HUDEP-2 (cell line): ENCODE measurements around the gene LRRC46.

Experiments
- DNase-seq, 76 experiments: peaks; one replicate each; lab custom pipeline; 2025; ENCODE audit not compliant: unreplicated experiment in 76 of 76; lab: John Stamatoyannopoulos, UW

LRRC46 gene

DNA sequence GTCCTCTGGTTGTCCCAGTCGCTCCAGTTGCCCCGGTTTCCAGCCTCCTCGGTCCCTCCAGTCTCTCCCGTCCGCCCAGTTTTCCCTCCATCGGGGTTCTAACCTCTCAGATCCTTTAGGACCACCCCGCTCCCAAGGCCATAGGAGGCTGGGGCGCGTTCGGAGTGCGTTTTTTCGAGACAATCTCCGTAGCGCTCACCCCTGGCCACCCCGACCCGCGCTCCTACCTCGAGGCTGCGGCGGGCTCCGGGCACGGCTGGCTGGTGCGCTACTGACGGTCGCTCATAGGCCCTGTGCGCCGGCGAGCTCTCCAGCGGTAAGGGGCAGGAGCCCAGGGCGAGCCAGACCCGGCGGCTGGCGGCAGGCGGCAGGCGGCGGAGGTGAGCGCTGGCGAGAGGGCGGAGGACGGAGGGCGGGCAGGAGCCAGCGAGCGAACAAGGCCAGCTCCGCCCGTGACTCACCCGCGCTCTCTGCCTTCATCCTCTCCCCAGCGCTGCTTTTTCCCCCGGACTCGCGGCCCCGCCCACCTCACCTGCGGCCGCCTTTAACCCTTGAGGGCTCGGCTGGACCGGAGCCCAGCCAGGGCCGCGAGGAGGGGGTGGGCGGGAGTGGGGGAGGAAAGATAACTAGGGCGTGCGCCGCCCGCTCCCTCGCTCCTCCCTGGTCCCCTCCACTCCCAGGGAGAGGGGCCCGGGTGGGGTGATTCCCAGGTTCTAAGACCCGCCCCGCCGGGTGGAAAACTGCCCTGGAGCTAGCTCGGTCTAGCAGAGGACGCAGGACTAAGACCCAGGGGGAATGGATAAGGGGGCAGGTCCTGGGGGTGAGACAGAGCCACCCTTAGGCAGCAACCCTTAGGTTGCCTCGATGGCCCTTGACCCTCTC, 19.5 kb downstream of the LRRC46 start, which contains the start of gene SP6:
SP6 (minus strand) TSS at position 472 of the 882 bp plus-strand sequence. CDS start 2,734 bp downstream, outside the sequence.
- peak in 19 of 76 experiments; percentile 2 to 34 (median 19) for DNase-seq

DNA sequence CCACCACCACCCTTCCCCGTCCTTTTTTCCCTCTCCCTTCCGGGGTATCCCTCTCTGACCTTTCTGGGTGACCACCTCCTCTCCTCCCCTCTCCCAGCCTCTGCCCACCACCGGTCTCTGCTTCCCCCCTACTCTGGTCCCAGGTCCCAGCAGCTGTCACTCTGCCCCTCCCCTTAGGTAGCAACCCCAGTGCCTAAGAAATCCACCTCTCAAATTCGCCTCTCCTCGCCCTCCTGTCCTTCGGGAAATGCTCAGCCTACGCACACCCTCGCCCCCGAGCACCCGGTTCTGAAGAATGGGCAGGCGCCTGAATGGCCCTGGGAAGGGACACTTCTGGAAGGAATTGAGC, 20.3 kb downstream of the LRRC46 start:
- no peak for DNase-seq

DNA sequence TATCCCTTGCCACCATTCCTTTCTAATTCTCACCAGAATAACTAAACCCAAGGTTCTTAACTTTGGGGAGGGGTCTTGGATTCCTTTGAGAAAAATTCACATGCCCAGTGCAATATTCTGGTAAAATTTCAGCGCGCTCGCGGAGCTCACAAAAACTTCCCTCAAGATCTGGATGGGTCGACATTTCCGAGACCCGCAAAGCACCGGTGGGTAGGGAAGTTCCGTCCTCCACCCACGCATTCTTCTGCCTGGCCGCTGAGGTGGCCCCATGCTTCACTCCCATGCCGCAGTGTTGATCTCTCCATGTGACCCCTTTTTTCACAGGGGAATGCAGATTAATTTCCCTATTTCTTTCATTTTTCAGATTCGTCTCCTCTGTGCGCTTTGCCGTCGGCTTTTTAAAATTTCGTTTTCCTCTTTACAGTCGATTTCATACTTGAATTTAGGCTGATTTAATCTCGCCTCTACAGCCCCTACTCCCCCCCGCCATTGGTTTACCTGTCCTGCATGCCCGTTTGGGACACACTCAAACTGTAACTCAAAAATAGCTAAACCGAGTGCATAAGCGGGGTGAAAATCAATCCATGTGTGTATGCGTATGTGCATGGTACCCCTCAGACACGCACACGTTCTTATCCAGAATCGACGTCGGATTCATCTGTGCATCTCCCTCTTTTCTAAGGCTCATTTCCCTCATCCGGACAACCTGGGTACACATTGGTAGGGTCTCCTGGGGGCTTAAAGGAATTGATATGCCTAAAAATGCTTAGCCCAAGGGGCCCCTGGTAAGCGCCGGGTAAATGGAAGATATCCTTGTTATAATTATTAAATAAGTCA, 20.9 kb downstream of the LRRC46 start:
- no peak for DNase-seq

GRCh38 chr17:47853616-47854015, 22.1 kb downstream of the LRRC46 start:
- no peak for DNase-seq

- DNase-seq, result no peak
Observed at GRCh38 chr17:47855737-47856136, 24.3 kb downstream of the LRRC46 start.

GRCh38 chr17:47856830-47857229, 25.4 kb downstream of the LRRC46 start:
- no peak for DNase-seq

- DNase-seq, result no peak
Observed at GRCh38 chr17:47857551-47858455, 26.3 kb downstream of the LRRC46 start.

DNA sequence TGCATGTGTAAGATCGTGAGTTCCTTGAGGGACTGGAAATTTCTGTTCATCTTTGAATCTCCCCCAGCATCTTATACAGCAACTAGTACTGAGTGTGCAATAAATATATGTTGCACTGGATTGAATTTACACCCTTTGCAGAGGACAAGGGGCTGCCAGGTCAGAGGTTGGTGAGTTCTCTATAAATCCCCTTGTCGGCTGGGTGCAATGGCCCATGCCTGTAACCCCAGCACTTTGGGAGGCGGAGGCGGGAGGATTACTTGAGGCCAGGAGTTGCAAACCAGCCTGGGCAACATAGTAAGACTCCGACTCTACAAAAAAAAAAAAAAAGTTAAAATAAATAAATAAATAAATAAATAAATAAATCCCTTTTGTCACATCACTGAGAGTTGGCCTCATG, 28.9 kb downstream of the LRRC46 start:
- DNase-seq, result no peak

DNA sequence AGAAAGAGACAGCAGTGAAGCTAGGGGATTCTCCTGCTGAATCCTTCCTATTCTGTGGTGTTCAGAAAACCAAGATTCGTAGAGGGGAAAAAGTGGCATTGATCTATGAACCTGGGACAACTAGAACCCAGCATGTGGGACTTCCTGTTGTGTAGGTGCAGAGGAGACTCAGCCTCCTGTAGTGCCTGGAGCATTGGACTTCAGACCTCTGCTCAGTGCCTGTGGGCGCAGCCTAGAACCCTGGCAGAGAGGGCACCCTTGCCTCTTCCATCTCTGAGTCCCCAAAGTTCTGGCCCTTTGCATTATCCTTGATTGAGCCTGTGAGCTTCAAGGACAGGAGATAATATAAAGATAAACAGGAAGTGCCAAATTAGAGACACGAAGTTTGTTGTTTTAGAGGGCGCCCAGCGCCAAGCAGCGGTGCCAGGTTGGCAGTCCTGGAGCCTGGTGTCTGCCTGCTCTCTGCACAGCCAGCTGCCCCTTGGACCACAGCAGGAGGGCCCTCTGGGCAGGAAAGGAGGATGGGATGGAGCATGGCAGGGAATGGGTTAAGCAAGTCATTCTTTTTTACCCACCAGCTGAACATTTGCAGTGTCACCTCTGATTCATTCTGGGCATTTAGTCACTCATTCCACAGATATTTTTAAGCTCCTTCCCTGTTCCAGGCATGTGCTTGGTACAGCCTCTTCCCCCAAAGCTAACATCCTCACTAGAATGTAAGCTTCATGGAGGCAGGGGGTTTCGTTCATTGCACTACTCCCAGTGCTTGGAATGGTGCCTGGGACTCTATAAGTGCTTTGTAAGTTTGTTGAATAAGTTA, 31.4 kb downstream of the LRRC46 start:
- no peak for DNase-seq

- DNase-seq, result no peak
Observed at GRCh38 chr17:47864791-47865216, 33.3 kb downstream of the LRRC46 start.

DNA sequence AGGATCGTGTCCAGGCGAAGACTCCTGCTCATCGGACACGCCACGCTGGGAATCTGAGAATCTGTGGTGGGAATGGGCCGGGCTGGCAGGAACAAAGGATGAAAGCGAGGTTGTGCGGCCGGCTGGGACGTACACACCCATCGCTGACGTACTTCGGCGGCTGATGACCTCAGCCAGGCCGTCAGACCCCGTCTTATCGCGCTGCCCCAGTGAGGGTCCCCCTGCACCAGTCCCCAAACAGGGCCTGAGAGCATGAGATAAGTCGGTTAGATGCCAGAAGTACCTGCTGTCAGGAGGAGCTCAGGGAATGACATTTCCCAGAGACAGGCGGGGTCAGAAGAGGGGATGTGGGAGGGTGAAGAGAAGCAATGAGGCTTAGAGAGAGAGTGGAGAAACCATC, 35.5 kb downstream of the LRRC46 start:
- DNase-seq, result peak in 3 of 76 experiments; percentile 7 to 33 (median 30)

DNA sequence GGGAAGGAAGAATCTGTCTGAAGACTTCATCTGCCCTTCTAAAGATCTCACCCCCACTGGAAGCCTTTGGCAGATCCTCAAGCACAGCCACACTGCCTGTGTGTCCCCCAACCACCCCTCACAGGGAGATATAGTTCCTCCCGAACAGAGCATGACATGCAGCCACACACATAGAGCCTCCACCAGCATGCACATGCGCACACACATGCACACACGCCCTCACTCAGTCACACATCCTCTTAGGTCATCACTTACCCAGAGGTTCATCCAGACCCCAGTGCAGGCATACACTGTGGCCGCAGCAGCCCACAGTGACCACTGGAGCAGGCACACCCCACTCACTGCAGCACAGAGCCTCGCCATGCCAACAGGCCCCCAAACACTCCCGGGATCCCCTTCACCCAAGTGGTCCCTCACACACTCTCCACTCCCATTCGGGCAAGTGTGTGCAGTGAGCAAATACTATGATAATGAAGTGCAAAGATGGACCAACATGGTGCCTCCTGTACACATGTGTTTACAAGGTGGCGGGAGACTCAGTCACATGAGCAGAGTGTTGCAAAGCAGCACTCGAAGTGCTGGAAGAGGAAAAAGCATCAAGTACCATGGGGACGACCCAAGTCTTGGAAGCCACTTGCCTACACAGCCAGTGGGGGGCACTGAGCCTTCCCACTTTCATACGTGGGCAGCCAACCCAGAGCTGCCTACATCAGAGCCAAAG, 36.5 kb downstream of the LRRC46 start:
- no peak for DNase-seq

GRCh38 chr17:47869114-47869513, 37.6 kb downstream of the LRRC46 start:
- no peak for DNase-seq

- no peak for DNase-seq
Observed at GRCh38 chr17:47870056-47870455, 38.6 kb downstream of the LRRC46 start.

DNA sequence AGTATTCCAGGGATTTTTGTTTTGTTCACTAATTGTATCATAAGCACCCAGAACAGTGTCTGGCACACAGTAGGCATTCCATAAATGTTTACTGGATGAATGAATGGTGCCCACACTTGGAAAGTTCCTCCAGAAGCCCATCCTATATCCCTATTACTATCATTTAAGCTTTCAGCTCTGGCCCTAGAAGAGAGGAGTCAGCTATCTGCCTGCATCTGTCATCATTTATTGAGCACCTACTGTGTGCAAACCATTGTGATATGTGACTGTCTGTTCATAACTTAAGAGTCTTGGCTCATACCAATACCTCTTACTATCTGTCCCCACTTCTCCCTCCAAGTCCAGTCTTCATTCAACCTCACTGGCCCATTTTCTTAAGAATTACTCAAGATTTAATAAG, 39.6 kb downstream of the LRRC46 start:
- no peak for DNase-seq

GRCh38 chr17:47872019-47872650, 40.7 kb downstream of the LRRC46 start:
- DNase-seq, result no peak

DNA sequence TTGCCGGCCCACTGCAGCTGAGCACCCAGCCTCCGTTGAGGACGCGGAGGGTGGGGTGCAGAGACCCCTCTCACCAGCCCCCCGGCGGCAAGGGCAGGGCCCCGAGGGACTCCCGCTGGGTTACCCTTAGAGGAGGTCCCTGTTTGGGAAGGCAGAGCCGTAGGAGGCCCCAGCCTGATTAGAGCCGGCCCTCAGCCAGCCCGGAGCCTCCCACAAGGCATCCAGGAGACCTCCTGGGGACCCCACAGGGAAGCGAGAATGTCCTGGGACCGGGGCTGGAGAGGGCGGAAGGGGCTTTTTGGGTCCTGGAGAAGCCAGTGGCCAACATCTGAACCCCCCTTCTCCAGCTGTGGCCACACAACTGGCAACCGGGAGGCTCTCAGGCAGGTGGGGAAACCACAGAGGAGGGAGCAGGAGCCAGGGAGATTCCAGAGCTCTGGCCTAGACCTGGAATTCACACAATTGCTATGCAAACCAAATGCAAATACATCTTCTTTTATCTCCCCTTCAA, 41.2 kb downstream of the LRRC46 start:
- no peak for DNase-seq
